ENCODE measurements around the gene PKD2L2.

PKD2L2 gene

GRCh38 chr5:137890845-137891244, 1.6 kb downstream of the PKD2L2 start:
- no peak for DNase-seq (ENCODE audit: low read depth)
- no peak for TF ChIP-seq CTCF (conservative IDR thresholded peaks at IDR 0.05; ENCODE audit: low read depth, low read length)
- no peak overlapping the region for H3K4me3 ChIP-seq (ENCODE audit: low read depth, low read length)

- no peak for DNase-seq (ENCODE audit: low read depth)
- TF ChIP-seq CTCF (conservative IDR thresholded peaks at IDR 0.05; ENCODE audit: low read depth, low read length) = peak; percentile 6
These were observed 2.6 kb downstream of the PKD2L2 start for GRCh38 chr5:137891849-137892248.

GRCh38 chr5:137894586-137894985, 5.3 kb downstream of the PKD2L2 start:
- H3K4me3 ChIP-seq (ENCODE audit: low read depth, low read length) = no peak overlapping the region
- no peak for DNase-seq (ENCODE audit: low read depth)
- no peak for TF ChIP-seq CTCF (conservative IDR thresholded peaks at IDR 0.05; ENCODE audit: low read depth, low read length)

More at GRCh38 chr5:137891849-137892248, 2.6 kb downstream of the PKD2L2 start:
- H3K4me3 ChIP-seq (ENCODE audit: low read depth, low read length) = no peak overlapping the region

- DNase-seq (ENCODE audit: low read depth) = no peak
- TF ChIP-seq CTCF (conservative IDR thresholded peaks at IDR 0.05; ENCODE audit: low read depth, low read length) = no peak
- H3K4me3 ChIP-seq (ENCODE audit: low read depth, low read length) = no peak overlapping the region
These were observed 7.3 kb downstream of the PKD2L2 start for GRCh38 chr5:137896560-137896959.

GRCh38 chr5:137899493-137899892, 10.2 kb downstream of the PKD2L2 start:
- TF ChIP-seq CTCF (conservative IDR thresholded peaks at IDR 0.05; ENCODE audit: low read depth, low read length) = no peak
- no peak for DNase-seq (ENCODE audit: low read depth)
- H3K4me3 ChIP-seq (ENCODE audit: low read depth, low read length) = no peak overlapping the region

GRCh38 chr5:137901011-137901817, 12.0 kb downstream of the PKD2L2 start:
- no peak for TF ChIP-seq CTCF (conservative IDR thresholded peaks at IDR 0.05; ENCODE audit: low read depth, low read length)
- no peak overlapping the region for H3K4me3 ChIP-seq (ENCODE audit: low read depth, low read length)
- DNase-seq (ENCODE audit: low read depth) = no peak

Measured in choroid plexus epithelial cell (primary cell).